Endometrium (tissue), 2 donors: ENCODE data around the gene ZNF681.
"Not testable (repeated sequence)": the region's sequence is repeated elsewhere in the genome, so short reads cannot be mapped to it uniquely, and the experiment has no call there.

Source experiments
- FAIRE-seq: peaks from 2 replicates; lab custom pipeline; 2012; peaks lifted over from hg19 to GRCh38; lab: Jason Lieb, UNC
- donor health status: control.
- donor health status: control.

Gene ZNF681

GRCh38 chr19:23758187-23759074 is at the start of gene ZNF681:
ZNF681 (minus strand) TSS chr19:23758891; CDS start chr19:23758749, 142 bp downstream.
- peak; percentile 90 for FAIRE-seq

- FAIRE-seq, result no peak
Measured at GRCh38 chr19:23804676-23805075, 46.0 kb upstream of the ZNF681 start.

- FAIRE-seq, result no peak
Measured at GRCh38 chr19:23802290-23802689, 43.6 kb upstream of the ZNF681 start.

GRCh38 chr19:23801803-23802202 is 43.1 kb upstream of the ZNF681 start:
- FAIRE-seq, result no peak

GRCh38 chr19:23800868-23801267 is 42.2 kb upstream of the ZNF681 start:
- FAIRE-seq, result no peak

GRCh38 chr19:23800271-23800670 is 41.6 kb upstream of the ZNF681 start:
- FAIRE-seq, result no peak

GRCh38 chr19:23799321-23799720 is 40.6 kb upstream of the ZNF681 start:
- no peak for FAIRE-seq

GRCh38 chr19:23795462-23795861 is 36.8 kb upstream of the ZNF681 start:
- FAIRE-seq, result no peak

GRCh38 chr19:23792784-23793183 is 34.1 kb upstream of the ZNF681 start:
- FAIRE-seq, result no peak

- FAIRE-seq, result no peak
Measured at GRCh38 chr19:23790641-23791488, 32.2 kb upstream of the ZNF681 start.

GRCh38 chr19:23789246-23789645 is 30.6 kb upstream of the ZNF681 start:
- no peak for FAIRE-seq

GRCh38 chr19:23788411-23788810 is 29.7 kb upstream of the ZNF681 start:
- no peak for FAIRE-seq

- FAIRE-seq, result no peak
Measured at GRCh38 chr19:23787106-23787505, 28.4 kb upstream of the ZNF681 start.

GRCh38 chr19:23785982-23786381 is 27.3 kb upstream of the ZNF681 start:
- FAIRE-seq, result no peak

- FAIRE-seq, result no peak
Measured at GRCh38 chr19:23784274-23784673, 25.6 kb upstream of the ZNF681 start.

GRCh38 chr19:23783636-23784035 is 24.9 kb upstream of the ZNF681 start:
- FAIRE-seq, result no peak

GRCh38 chr19:23779645-23780044 is 21.0 kb upstream of the ZNF681 start:
- FAIRE-seq, result no peak

GRCh38 chr19:23778566-23778965 is 19.9 kb upstream of the ZNF681 start:
- no peak for FAIRE-seq

- not testable (repeated sequence) for FAIRE-seq
Measured at GRCh38 chr19:23778036-23778435, 19.3 kb upstream of the ZNF681 start.

GRCh38 chr19:23777216-23777615 is 18.5 kb upstream of the ZNF681 start:
- no peak for FAIRE-seq

- no peak for FAIRE-seq
Measured at GRCh38 chr19:23776507-23777205, 18.0 kb upstream of the ZNF681 start.

- no peak for FAIRE-seq
Measured at GRCh38 chr19:23774524-23774971, 15.9 kb upstream of the ZNF681 start.
